ENCODE results near the gene SCARF2. TPM values are rescaled to one million over a fixed set of nuclear protein-coding genes. Genes with fewer than 3 reads are reported as not detected.

SCARF2 gene
- total and polyA plus RNA-seq, 2 of the 13 experiments (the other 11 are each of a cell fraction or from before 2014, with no cell fraction given): 3.3 to 6.2 TPM

DNA sequence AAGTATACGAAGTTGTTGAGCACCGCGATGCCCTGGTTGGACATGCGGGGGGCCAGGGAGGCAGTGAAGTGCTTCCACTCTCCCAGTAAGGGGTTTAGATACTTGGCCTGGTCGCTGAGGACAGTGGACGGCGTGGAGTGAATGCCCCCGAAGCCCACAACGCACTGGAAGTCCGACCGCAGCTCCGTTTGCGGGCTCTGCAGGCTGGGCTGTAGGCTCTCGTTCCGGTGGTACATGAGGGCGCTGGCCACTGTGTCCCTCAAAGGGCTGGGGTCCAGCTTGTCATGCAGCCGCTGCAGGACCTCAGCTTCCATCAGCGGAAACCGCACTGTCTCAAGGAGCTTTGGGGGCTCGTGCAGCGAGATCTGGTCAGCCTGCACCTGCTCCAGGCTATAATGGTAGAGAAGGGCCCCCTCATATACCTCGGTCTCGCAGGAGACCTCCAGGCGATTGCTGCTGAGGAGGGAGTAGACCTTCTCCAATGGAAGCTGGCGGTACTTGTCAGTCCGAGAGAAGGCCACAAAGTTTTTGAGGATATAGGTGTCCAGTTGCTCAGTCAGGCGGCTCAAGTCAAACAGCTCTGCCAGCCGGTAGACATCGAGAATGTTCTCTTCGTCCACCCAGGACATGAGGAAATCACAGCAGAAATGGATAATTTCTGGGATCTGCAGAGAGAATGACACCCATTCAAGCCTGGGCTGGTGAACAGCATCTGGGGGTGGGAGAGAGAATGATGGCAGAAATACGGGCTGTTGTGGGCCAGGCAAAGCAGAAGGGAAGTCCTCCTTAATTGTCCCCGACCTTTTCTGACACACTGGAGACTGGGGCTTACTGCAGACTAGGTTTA lies 27.5 kb upstream of the SCARF2 start:
- H3K4me2 ChIP-seq (ENCODE audit: low read depth, low read length): no peak overlapping the region
- H3K27me3 ChIP-seq (ENCODE audit: control insufficient read depth in 1 of 2, insufficient read depth in 2 of 2, low read length in 2 of 2): no peaks in the 10 kb centered on the region
- 97% methylated on average over 24 of the region's 32 CpGs for WGBS (ENCODE audit: low lambda C conversion rate)
- no peak overlapping the region for H3K9ac ChIP-seq (ENCODE audit: insufficient read depth, low read depth, low read length)
- POLR2A ChIA-PET: no interaction called here
- intact Hi-C loops (cut with micrococcal nuclease; ENCODE audit: unreplicated experiment) (no loop called here), in situ Hi-C loops (cut with HindIII; ENCODE audit: extremely low pct_ligation_motif_present, low pct_unique_long_range_greater_than_20kb) (no loop called here)
- no peaks in the 10 kb centered on the region for H3K9me3 ChIP-seq (ENCODE audit: low read length)
- H3K4me1 ChIP-seq (ENCODE audit: insufficient read depth, low read length): no peaks in the 10 kb centered on the region
- TF ChIP-seq MAF1 (CRISPR knock-in tag; IDR thresholded peaks at IDR 0.05; ENCODE audit: borderline replicate concordance) (no peak), ZNF879 (CRISPR knock-in tag; IDR thresholded peaks at IDR 0.05) (no peak), ERF (CRISPR knock-in tag; IDR thresholded peaks at IDR 0.05) (no peak), ZBTB8A (CRISPR knock-in tag; IDR thresholded peaks at IDR 0.05; ENCODE audit: borderline replicate concordance, low read depth) (no peak), ZSCAN22 (CRISPR knock-in tag; IDR thresholded peaks at IDR 0.05) (no peak), RCOR2 (CRISPR knock-in tag; IDR thresholded peaks at IDR 0.05) (no peak), ZNF883 (CRISPR knock-in tag; IDR thresholded peaks at IDR 0.05; ENCODE audit: not compliant biosample characterization) (no peak), SMAD3 (CRISPR knock-in tag; IDR thresholded peaks at IDR 0.05) (no peak), TSC22D2 (CRISPR knock-in tag; IDR thresholded peaks at IDR 0.05; ENCODE audit: borderline replicate concordance) (no peak), HOXA3 (CRISPR knock-in tag; IDR thresholded peaks at IDR 0.05) (no peak), ZKSCAN5 (CRISPR knock-in tag; IDR thresholded peaks at IDR 0.05) (no peak)
- TF ChIP-seq, protein P1, sequence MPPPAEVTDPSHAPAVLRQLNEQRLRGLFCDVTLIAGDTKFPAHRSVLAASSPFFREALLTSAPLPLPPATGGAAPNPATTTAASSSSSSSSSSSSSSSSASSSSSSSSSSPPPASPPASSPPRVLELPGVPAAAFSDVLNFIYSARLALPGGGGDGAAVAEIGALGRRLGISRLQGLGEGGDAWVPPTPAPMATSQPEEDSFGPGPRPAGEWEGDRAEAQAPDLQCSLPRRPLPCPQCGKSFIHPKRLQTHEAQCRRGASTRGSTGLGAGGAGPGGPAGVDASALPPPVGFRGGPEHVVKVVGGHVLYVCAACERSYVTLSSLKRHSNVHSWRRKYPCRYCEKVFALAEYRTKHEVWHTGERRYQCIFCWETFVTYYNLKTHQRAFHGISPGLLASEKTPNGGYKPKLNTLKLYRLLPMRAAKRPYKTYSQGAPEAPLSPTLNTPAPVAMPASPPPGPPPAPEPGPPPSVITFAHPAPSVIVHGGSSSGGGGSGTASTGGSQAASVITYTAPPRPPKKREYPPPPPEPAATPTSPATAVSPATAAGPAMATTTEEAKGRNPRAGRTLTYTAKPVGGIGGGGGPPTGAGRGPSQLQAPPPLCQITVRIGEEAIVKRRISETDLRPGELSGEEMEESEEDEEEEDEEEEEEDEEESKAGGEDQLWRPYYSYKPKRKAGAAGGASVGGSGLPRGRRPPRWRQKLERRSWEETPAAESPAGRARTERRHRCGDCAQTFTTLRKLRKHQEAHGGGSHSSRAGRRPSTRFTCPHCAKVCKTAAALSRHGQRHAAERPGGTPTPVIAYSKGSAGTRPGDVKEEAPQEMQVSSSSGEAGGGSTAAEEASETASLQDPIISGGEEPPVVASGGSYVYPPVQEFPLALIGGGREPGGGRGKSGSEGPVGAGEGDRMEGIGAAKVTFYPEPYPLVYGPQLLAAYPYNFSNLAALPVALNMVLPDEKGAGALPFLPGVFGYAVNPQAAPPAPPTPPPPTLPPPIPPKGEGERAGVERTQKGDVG (CRISPR knock-in tag; IDR thresholded peaks at IDR 0.05; ENCODE audit: borderline replicate concordance): no peak
- CTCF ChIA-PET (ENCODE audit: low intra/inter-chr PET ratio, low total read pairs): no interaction called here
- H4K20me1 ChIP-seq (ENCODE audit: insufficient read depth, low read length): no peaks in the 10 kb centered on the region
- BruUV-seq (replicated peaks): no TSS peak
- DNase-seq (ENCODE audit: low spot score): no peak
- FAIRE-seq: no peak
- no peak overlapping the region for H2AFZ ChIP-seq (ENCODE audit: low read length)
- no peak overlapping the region for H3K4me3 ChIP-seq (replicated peaks in 1 of 3; ENCODE audit: insufficient read depth in 1 of 3, low read depth in 2 of 3, low read length in 3 of 3)
- H3K79me2 ChIP-seq (ENCODE audit: insufficient read depth, low read length): no peaks in the 10 kb centered on the region
- H3K36me3 ChIP-seq (replicated peaks in 1 of 2; ENCODE audit: control insufficient read depth in 1 of 2, insufficient read depth in 2 of 2, low read length in 2 of 2): peaks cover 1 to 4% of the 10 kb centered on the region in 2 experiments; a peak in 1 of 5 replicates
- ATAC-seq: no peak
- H3K27ac ChIP-seq (ENCODE audit: extremely low read length, insufficient read depth, low read length): no peak overlapping the region

All from HepG2 (cell line).